ENCODE results near the gene ZNF138.

GRCh38 chr7:64875258-64875657, 81.0 kb downstream of the ZNF138 start:
- TF ChIP-seq CTCF (IDR thresholded peaks at IDR 0.05) = no peak
- no peak for TF ChIP-seq POLR2A (IDR thresholded peaks at IDR 0.05)
- TF ChIP-seq POLR2AphosphoS5 (IDR thresholded peaks at IDR 0.05) = no peak
